ENCODE data around the gene ZNF786. TPM values are rescaled to one million over a fixed set of nuclear protein-coding genes. Genes with fewer than 3 reads are reported as not detected.

The ZNF786 gene
- total and polyA plus RNA-seq, 4 donors, result 2.0 to 5.9 (median 4.4) TPM

GRCh38 chr7:149071641-149072437 lies 18.7 kb downstream of the ZNF786 start:
- Histone ChIP-seq H3K36me3 (ENCODE audit: control insufficient read depth in 4 of 4, insufficient read depth in 4 of 4, low read length in 4 of 4) (peaks cover 1 to 29% (median 3%) of the 10 kb centered on the region in 4 donors), H3K4me1 (ENCODE audit: control insufficient read depth in 5 of 5, insufficient read depth in 5 of 5, low read length in 5 of 5) (no peaks in the 10 kb centered on the region), H3K27ac (ENCODE audit: low read depth in 1 of 2, low read length in 1 of 2) (peak overlapping the region; percentile 32 to 68), H3K4me3 (no peak overlapping the region), H3K9ac (ENCODE audit: insufficient read depth in 1 of 2, low read length in 2 of 2) (no peak overlapping the region), H3K27me3 (ENCODE audit: control insufficient read depth in 3 of 3, insufficient read depth in 3 of 3, low read length in 2 of 3) (no peaks in the 10 kb centered on the region), H3K9me3 (ENCODE audit: control insufficient read depth in 4 of 4, insufficient read depth in 3 of 4, low read length in 3 of 4) (no peaks in the 10 kb centered on the region)
- peak; percentile 27 for ATAC-seq (ENCODE audit: insufficient read depth, low FRiP score)
- DNase-seq, result peak in 2 of 3 donors; percentile 12 to 29
- WGBS, 2 donors, result 78 to 82% methylated on average over 43 to 46 of the region's 46 CpGs
- TF ChIP-seq, protein P1, sequence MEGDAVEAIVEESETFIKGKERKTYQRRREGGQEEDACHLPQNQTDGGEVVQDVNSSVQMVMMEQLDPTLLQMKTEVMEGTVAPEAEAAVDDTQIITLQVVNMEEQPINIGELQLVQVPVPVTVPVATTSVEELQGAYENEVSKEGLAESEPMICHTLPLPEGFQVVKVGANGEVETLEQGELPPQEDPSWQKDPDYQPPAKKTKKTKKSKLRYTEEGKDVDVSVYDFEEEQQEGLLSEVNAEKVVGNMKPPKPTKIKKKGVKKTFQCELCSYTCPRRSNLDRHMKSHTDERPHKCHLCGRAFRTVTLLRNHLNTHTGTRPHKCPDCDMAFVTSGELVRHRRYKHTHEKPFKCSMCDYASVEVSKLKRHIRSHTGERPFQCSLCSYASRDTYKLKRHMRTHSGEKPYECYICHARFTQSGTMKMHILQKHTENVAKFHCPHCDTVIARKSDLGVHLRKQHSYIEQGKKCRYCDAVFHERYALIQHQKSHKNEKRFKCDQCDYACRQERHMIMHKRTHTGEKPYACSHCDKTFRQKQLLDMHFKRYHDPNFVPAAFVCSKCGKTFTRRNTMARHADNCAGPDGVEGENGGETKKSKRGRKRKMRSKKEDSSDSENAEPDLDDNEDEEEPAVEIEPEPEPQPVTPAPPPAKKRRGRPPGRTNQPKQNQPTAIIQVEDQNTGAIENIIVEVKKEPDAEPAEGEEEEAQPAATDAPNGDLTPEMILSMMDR (IDR thresholded peaks at IDR 0.05; ENCODE audit: control extremely low read depth, extremely low read depth), result no peak

GRCh38 chr7:149071182-149071635 lies 19.3 kb downstream of the ZNF786 start:
- Histone ChIP-seq H3K9me3 (ENCODE audit: control insufficient read depth in 4 of 4, insufficient read depth in 3 of 4, low read length in 3 of 4) (no peaks in the 10 kb centered on the region), H3K9ac (ENCODE audit: insufficient read depth in 1 of 2, low read length in 2 of 2) (no peak overlapping the region), H3K36me3 (ENCODE audit: control insufficient read depth in 4 of 4, insufficient read depth in 4 of 4, low read length in 4 of 4) (peaks cover 0 to 29% (median 3%) of the 10 kb centered on the region in 4 donors), H3K4me3 (no peak overlapping the region), H3K27ac (ENCODE audit: low read depth in 1 of 2, low read length in 1 of 2) (no peak overlapping the region), H3K27me3 (ENCODE audit: control insufficient read depth in 3 of 3, insufficient read depth in 3 of 3, low read length in 2 of 3) (no peaks in the 10 kb centered on the region), H3K4me1 (ENCODE audit: control insufficient read depth in 5 of 5, insufficient read depth in 5 of 5, low read length in 5 of 5) (no peaks in the 10 kb centered on the region)
- 88 to 93% methylated on average over 29 of the region's 29 CpGs for WGBS, 2 donors
- no peak for DNase-seq
- TF ChIP-seq, protein P1 (IDR thresholded peaks at IDR 0.05; ENCODE audit: control extremely low read depth, extremely low read depth), result no peak
- no peak for ATAC-seq (ENCODE audit: insufficient read depth, low FRiP score)

GRCh38 chr7:149070372-149071125 lies 20.0 kb downstream of the ZNF786 start:
- 96% methylated on average over 31 of the region's 31 CpGs for WGBS, 2 donors
- H3K4me3 ChIP-seq, result no peak overlapping the region
- H3K36me3 ChIP-seq (ENCODE audit: control insufficient read depth in 4 of 4, insufficient read depth in 4 of 4, low read length in 4 of 4), result peaks cover 0 to 29% (median 3%) of the 10 kb centered on the region in 4 donors
- TF ChIP-seq, protein P1 (IDR thresholded peaks at IDR 0.05; ENCODE audit: control extremely low read depth, extremely low read depth), result no peak
- H3K27me3 ChIP-seq (ENCODE audit: control insufficient read depth in 3 of 3, insufficient read depth in 3 of 3, low read length in 2 of 3), result no peaks in the 10 kb centered on the region
- H3K27ac ChIP-seq (ENCODE audit: low read depth in 1 of 2, low read length in 1 of 2), result no peak overlapping the region
- no peaks in the 10 kb centered on the region for H3K4me1 ChIP-seq (ENCODE audit: control insufficient read depth in 5 of 5, insufficient read depth in 5 of 5, low read length in 5 of 5)
- DNase-seq (no peak), ATAC-seq (ENCODE audit: insufficient read depth, low FRiP score) (no peak)
- no peak overlapping the region for H3K9ac ChIP-seq (ENCODE audit: insufficient read depth in 1 of 2, low read length in 2 of 2)
- H3K9me3 ChIP-seq (ENCODE audit: control insufficient read depth in 4 of 4, insufficient read depth in 3 of 4, low read length in 3 of 4), result no peaks in the 10 kb centered on the region

Data from lung (tissue), 12 donors.